CD4-positive, alpha-beta T cell treated with Interleukin-4 for 1 hour (primary cell): ENCODE measurements around the gene SCN3A.

ENCODE experiments used
- DNase-seq, 2 donors: peaks; one replicate each; pipeline ENCODE4 v3.0.0-alpha.2; 2020 to 2022

SCN3A gene

DNA sequence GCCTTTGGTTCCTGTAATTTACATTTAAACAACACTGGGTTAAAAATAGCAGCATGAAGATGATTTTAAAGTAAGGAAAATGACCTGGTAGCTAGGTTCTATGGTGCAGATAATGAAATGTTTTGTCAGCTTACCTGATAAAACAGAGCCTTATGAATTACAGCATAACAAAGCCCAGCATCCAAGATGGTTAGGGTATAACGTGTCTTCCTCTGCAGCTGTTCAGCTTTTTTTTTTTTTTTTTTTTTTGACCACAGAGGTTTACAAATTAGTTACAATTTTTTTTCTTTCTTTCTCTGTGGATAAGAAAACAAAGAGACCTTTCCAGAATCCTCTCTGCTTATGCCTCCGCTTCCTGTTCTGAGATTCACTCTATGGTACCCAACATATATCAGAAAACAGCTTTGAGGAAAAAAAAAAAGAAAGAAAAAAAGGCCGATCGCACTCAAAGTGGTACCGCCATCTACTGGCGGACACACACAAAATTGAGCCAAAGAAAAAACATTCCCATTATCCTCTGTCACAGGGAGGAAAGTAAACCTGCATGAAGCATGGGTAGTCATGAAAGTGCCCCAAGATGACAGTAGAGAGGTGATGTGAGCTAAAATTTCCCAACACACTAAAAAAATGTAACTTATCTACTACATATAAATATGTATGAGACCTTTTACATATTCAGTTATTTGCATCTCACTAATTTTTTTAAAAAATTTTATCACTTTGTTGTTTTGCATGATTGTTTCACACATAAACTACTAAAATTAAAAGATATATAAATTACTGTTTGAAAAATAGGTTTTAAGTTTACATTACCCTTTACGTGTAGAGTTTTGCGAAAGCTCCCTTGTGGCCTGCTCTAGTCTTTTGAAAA lies at the start of gene SCN3A:
Gene SCN3A (minus strand): TSS at position 362 of the 871 bp plus-strand sequence. CDS start 27,656 bp downstream, outside the sequence.
- DNase-seq: no peak

DNA sequence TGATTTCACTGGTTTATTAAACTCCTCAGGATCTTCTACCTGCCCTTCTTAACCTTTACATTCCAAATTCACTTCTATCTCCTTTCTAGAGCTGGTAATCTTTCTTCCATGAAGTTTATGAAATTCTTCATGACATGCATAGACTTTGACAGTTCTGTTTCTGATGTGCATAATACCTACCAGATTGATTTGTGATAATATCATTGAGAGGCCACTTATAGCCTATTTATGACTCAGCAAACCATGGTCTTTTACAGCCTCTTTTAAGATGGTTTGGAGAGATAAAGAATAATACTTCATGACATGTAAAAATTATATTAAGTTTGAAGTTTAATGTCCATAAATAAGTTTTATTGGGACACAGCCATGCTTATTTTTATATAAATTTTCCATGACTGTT lies 49.3 kb upstream of the SCN3A start:
- DNase-seq: no peak

GRCh38 chr2:165251366-165251765 lies 47.5 kb upstream of the SCN3A start:
- DNase-seq: no peak

DNA sequence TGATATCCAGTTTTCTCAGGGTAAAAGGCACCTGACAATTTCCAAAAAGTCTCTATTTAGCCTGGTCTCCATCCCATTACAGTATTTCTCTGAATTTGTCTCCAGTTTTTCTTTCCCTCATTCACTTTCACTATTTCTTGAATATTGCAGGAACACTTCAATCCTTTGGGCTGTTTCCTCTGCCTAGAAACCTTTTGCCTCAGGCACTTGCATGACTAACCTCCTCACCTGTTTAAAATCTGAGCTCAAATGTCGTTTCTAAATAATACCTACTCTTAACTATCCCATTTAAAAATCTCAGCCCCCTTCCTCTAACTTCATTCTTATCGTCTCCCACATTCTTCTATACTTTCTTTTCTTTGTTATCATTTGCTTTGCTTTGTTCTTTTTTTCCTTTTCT lies 44.4 kb upstream of the SCN3A start:
- DNase-seq: no peak

DNA sequence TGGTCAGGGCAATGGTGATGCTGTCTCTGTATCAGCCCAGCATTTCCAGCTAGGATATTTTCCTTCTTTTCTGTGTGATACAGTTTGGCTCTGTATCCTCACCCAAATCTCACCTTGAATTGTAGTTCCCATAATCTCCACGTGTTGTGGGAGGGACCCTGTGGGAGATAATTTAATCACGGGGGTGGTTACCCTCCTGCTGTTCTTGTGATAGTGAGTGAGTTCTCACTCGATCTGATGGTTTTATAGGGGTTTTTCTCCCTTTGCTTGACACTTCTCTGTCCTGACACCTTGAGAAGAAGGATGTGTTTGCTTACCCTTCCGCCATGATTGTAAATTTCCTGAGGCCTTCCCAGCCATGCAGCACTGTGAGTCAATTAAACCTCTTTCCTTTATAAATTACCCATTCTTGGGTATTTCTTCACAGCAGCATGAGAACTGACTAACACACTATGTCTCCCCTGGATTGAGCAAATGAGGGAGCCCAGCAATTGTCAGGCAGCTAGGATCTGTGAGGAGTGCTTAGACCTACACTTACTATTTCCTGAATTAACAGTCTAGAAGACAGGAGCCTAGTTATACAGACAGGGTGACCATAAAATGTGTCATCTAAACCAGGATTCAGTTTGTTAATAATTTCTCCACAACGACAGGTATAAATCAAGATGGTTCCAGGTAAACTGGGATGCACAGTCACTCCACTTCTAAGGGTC lies 41.4 kb upstream of the SCN3A start:
- DNase-seq: no peak

- DNase-seq: no peak
These were observed 37.1 kb upstream of the SCN3A start for GRCh38 chr2:165240916-165241315.

DNA sequence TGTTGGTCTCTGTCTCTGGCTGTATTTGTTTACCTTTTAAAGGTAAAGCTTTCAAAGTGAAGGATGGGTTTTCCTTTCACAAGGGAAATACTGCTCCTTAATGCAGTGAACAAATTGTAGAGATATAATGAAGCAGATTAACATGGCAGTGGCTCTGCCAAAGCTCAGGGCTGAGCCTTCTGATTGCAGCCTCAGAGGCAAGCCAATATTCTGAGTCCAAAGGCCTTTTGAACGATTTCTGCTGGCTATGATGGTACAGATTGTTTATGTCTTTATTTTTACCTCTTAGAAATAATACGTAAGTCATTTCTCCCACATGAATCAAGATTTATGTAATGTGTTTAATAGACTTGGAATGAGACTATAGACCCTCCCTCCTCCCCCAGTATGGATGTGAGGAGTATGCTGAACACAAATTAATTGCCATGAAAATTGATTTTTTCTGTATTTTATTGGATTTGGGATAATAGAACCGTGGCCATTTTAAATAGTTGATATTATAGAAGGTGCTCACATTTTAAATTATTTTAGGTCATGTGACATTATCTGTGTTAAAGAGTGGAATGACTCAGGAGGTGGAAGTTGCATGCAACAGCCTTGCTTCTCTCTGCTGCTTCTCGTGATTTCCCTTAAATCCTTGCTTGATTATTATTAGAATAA lies 36.1 kb upstream of the SCN3A start:
- no peak for DNase-seq

DNA sequence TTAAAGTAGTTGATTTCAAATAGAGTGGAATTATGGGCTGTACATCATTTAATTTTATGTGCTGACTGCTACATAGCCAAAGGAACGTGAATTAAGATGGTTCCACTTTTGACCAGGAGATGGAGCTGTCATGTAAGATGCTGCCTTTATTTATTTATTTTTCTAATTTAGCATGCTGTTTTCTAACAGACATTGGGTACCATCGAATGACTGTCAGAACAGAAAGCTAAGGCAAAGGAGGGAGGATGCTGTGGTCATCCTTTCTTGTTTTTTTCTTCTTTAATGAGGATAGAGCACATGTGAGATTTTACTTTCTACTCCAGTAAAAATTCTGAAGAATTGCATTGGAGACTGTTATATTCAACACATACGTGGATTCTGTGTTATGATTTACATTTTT lies 35.4 kb upstream of the SCN3A start, which contains the start of gene SCN2A:
Gene SCN2A (plus strand): TSS at position 185 of the 400 bp plus-strand sequence. CDS start 56,410 bp downstream, outside the sequence.
- DNase-seq: peak in 1 of 2 donors; percentile 2

GRCh38 chr2:165238295-165238694 lies 34.4 kb upstream of the SCN3A start:
- no peak for DNase-seq

DNA sequence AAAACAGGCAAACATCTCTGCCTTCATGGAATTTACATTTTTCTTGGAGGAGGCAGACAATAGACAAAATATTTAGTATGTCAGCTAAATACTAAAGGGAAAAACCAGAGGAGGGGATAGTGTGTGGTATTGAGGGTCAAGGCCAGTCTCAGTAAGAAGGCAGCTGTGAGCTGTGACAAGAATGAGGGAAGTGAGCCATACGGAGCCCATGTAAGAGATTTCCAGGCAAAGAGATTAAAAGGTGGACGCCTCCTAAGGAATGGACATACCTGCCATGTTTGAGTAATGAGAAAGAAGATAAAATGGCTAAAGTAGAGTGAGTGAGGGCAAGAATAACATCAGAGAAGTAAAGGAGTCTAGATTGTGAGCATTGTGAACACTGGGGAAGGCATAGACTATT lies 33.2 kb upstream of the SCN3A start:
- no peak for DNase-seq

GRCh38 chr2:165227571-165227970 lies 23.7 kb upstream of the SCN3A start:
- no peak for DNase-seq

- no peak for DNase-seq
These were observed 21.1 kb upstream of the SCN3A start for GRCh38 chr2:165224941-165225340.

DNA sequence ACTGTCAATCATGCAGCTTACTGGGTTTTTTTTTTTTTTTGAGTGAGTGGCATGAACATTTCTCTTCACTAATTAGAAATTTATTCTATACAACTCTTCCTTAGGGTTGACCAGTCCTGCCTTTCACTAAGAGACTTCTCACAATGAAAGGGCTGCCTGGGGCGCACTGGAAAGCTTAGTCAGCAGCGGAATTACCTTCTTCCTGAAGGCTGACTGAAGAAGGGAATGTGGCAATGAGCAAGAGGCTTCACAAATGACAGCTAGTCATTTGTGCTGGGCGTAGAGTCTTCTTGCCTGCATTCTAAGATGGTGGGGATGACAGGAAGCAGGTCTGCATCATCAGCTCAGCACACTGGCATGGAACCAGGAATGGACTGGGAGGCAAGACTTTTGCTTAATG lies 15.6 kb upstream of the SCN3A start:
- DNase-seq: no peak

- DNase-seq: no peak
These were observed 10.2 kb upstream of the SCN3A start for GRCh38 chr2:165214093-165214492.

GRCh38 chr2:165208094-165208493 lies 4.2 kb upstream of the SCN3A start:
- no peak for DNase-seq

DNA sequence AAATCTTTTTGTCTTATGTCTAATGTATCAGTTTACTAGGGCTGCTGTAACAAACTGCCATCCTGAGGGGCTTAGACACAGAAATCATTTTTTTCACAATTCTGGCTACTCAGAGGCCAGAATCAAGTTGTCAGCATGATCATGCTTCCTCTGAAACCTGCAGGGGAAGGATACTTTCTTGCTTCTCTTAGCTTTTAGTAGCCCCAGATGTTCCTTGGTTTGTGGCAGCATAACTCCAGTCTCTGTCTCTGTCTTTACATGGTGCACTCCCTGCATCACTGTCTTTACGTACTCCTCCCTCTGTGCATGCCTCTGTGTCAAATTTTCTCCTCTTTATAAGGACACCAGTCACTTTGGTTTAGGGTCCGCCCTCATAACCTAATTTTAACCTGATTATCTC lies 2.0 kb upstream of the SCN3A start:
- DNase-seq: no peak

DNA sequence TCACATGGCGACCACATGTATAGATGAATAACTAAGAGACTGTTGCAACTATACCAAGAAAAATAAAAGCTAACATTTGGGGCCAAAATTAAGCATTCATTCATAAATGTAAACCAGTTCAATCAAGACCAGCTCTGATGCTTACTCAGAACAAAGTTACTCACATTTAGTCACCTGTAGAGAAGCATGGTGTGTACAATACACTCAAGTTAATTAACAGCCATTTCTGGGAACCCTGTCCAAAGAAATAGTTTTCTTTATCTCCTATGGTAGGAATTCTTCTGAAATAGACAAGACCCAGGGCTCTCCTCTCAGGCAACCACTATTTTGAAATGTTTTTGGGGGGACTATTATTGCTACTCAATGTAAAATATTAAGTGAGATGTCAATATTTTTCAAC lies 1.6 kb downstream of the SCN3A start:
- DNase-seq: no peak

- DNase-seq: no peak
These were observed 5.7 kb downstream of the SCN3A start for GRCh38 chr2:165198181-165198580.

- DNase-seq: no peak
These were observed 6.5 kb downstream of the SCN3A start for GRCh38 chr2:165197346-165197745.

DNA sequence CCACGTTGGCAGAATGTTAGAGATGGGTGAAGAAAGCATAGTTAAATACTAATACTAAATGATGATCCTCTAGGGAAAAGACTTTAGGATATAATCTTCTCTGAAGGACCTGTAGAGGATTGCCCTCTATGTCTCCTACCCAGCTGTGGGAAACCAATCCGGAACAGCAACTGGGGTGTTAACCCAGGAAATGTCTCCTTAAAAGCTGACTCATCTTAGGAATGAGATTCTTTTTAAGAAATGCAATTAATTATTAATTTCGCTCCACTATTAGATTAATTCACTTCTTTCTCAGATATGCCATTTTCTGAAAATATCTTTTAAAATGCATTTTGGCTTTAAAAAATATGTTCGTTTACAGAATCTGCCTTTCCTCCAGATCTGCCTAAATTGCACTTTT lies 7.4 kb downstream of the SCN3A start:
- DNase-seq: no peak

DNA sequence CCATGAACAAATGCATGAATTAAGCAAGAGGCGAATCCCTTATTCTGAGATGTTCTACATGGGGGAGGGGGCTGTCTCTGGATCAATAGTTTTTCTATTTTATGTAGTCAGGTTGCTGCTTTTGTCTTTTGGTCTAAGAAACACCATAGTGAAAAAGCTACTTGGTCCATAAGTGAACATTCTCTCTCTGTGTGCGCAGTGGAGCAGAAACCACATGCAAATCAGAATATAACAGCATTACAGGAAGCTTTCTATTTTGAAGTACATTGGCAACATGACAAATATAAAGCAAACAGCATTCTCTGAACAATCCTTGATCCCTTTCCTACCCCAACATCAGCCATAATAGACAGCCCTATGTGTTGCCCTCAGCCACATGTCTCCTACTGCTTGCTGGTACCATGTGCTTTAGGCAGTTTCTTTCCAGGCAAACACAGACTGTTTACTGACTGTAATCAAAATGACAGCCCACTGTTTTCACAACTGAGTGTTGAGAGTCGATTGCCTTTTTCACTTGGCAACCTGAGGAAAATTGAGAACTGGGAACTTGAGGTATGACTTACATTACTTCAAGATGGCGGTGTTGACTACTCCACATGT lies 10.6 kb downstream of the SCN3A start:
- DNase-seq: peak in 1 of 2 donors; percentile 13

- DNase-seq: no peak
These were observed 11.1 kb downstream of the SCN3A start for GRCh38 chr2:165192729-165193128.

GRCh38 chr2:165191096-165191728 lies 12.6 kb downstream of the SCN3A start:
- no peak for DNase-seq
